Omental fat pad (tissue), 4 donors: Measurements from ENCODE around the gene AMELX. TPM values are rescaled to one million over a fixed set of nuclear protein-coding genes. Genes with fewer than 3 reads are reported as not detected.

Experiments
- ATAC-seq: fragments of 150-250 bp; one replicate; pipeline ENCODE4 v1.9.1; 2016; ENCODE audit warnings: mild to moderate bottlenecking, moderate library complexity; ENCODE audit not compliant: low FRiP score
- DNase-seq: peaks from one replicate; pipeline ENCODE4 v3.0.0-alpha.2; 2019; ENCODE audit warnings: low spot score
- total RNA-seq, 4 donors: library from RNA; depleted of rRNA; stranded (reverse); fragments of >200 nt; gene quantifications; one replicate each; pipeline ENCODE4 v1.1.0, GENCODE V29; 2016
- TF ChIP-seq, protein P1 (sequence below), 3 donors: fragments of 450-650 bp; IDR thresholded peaks; one replicate each; pipeline ENCODE4 v1.5.1; 2016 to 2017; ENCODE audit warnings: antibody characterized with exemption in 3 of 3, mild to moderate bottlenecking in 3 of 3, moderate library complexity in 2 of 3

AMELX gene
- total RNA-seq, 4 donors from 2014 or later, result not detected

DNA sequence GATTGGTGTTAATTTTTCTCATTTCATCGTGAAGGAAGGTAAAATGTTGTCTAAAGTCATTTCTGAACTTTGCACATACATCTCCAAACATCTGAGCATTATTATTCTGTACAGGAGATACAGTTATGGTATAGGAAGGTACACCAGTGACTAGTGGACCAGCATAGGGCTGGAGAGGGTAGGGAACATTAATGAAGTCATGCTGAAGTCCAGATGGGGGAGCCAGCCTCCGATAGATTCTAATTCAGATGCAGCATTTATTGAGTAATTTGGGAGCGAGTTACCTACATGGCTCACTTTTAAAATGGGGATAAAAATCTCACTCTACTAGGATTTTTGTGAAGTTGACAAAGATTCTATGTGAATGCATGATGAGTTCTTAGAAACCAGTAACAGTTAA lies 34.9 kb downstream of the AMELX start:
- no peak for DNase-seq
- TF ChIP-seq, protein P1, sequence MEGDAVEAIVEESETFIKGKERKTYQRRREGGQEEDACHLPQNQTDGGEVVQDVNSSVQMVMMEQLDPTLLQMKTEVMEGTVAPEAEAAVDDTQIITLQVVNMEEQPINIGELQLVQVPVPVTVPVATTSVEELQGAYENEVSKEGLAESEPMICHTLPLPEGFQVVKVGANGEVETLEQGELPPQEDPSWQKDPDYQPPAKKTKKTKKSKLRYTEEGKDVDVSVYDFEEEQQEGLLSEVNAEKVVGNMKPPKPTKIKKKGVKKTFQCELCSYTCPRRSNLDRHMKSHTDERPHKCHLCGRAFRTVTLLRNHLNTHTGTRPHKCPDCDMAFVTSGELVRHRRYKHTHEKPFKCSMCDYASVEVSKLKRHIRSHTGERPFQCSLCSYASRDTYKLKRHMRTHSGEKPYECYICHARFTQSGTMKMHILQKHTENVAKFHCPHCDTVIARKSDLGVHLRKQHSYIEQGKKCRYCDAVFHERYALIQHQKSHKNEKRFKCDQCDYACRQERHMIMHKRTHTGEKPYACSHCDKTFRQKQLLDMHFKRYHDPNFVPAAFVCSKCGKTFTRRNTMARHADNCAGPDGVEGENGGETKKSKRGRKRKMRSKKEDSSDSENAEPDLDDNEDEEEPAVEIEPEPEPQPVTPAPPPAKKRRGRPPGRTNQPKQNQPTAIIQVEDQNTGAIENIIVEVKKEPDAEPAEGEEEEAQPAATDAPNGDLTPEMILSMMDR (IDR thresholded peaks at IDR 0.05), result no peak
- ATAC-seq, result no peak

DNA sequence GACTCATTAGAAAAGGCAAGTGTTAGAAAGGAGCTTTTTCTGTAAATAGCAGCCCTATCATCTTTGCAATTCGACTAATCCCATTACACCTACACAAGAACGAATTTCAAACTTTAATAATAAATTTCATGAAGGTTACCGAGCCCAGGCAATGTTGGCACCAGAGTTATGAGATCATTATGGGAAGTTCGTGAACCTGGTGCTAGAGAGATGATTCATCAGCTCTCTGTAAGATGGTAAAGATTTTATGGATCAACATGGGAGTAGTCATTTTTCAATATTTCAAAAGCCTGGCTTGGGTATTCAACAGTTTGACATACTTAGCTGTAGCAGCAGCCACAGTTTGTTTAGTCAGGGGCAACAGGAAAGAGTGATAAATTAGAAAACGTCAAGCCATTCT lies 35.8 kb downstream of the AMELX start:
- TF ChIP-seq, protein P1 (IDR thresholded peaks at IDR 0.05), result no peak
- ATAC-seq, result peak; percentile 48
- DNase-seq, result no peak

DNA sequence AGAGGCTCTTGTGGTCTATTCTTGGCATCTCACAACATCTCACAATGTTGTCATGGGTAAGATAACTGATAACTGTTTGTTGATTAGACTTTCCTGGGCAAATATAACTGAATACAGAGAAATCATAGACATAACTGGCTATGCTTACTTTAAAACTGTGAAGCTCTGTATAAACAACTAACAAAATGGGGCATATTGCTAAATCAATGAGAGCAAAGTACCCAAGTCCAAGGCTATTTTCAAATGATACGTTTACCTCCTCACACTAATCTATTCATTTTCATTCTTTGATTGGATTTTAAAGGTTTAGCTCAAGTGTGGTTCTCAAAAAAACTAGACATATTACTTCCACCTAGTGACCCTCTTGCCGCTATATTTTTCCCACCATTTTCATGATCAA lies 38.6 kb downstream of the AMELX start:
- ATAC-seq, result no peak
- TF ChIP-seq, protein P1 (IDR thresholded peaks at IDR 0.05), result no peak
- no peak for DNase-seq

- TF ChIP-seq, protein P1 (IDR thresholded peaks at IDR 0.05), result no peak
- no peak for DNase-seq
- no peak for ATAC-seq
Observed at GRCh38 chrX:11334165-11334564, 41.0 kb downstream of the AMELX start.

- TF ChIP-seq, protein P1 (IDR thresholded peaks at IDR 0.05), result no peak
- ATAC-seq (no peak), DNase-seq (no peak)
Observed at GRCh38 chrX:11336201-11336600, 43.0 kb downstream of the AMELX start.

GRCh38 chrX:11337292-11338009 lies 44.2 kb downstream of the AMELX start:
- TF ChIP-seq, protein P1 (IDR thresholded peaks at IDR 0.05), result no peak
- DNase-seq, result no peak
- no peak for ATAC-seq
